Parathyroid adenoma (tissue), 2 donors: ENCODE data around the gene IGSF9.
A peak's percentile ranks its signal among the peaks of the same experiment; 100 is the strongest.

Experiments
- H2AFZ ChIP-seq: fragments of 300-600 bp; sonication (generic); one replicate; pipeline ENCODE4 v1.7.0; 2017; ENCODE audit warnings: antibody characterized with exemption, mild to moderate bottlenecking
- H3K27ac ChIP-seq: fragments of 300-600 bp; sonication (generic); one replicate; pipeline ENCODE4 v1.7.0; 2017
- H3K27me3 ChIP-seq: fragments of 300-600 bp; sonication (generic); one replicate; pipeline ENCODE4 v1.7.0; 2017; ENCODE audit warnings: low read length; ENCODE audit not compliant: control insufficient read depth, insufficient read depth
- H3K36me3 ChIP-seq: fragments of 300-600 bp; sonication (generic); one replicate; pipeline ENCODE4 v1.7.0; 2017; ENCODE audit warnings: low read length; ENCODE audit not compliant: control insufficient read depth, insufficient read depth
- H3K4me1 ChIP-seq: fragments of 300-600 bp; sonication (generic); one replicate; pipeline ENCODE4 v1.7.0; 2017; ENCODE audit warnings: control low read depth
- H3K4me2 ChIP-seq: fragments of 300-600 bp; sonication (generic); one replicate; pipeline ENCODE4 v1.7.0; 2017; ENCODE audit warnings: low read length
- H3K4me3 ChIP-seq: fragments of 300-600 bp; sonication (generic); one replicate; pipeline ENCODE4 v1.7.0; 2017; ENCODE audit warnings: low read depth, low read length
- H3K79me2 ChIP-seq: fragments of 300-600 bp; sonication (generic); one replicate; pipeline ENCODE4 v1.7.0; 2017; ENCODE audit warnings: control low read depth
- H3K9ac ChIP-seq: fragments of 300-600 bp; sonication (generic); one replicate; pipeline ENCODE4 v1.7.0; 2017; ENCODE audit warnings: mild to moderate bottlenecking
- H3K9me3 ChIP-seq: fragments of 300-600 bp; sonication (generic); one replicate; pipeline ENCODE4 v1.7.0; 2017; ENCODE audit warnings: low read length; ENCODE audit not compliant: control insufficient read depth
- CTCF ChIP-seq: fragments of 300-600 bp; sonication (generic); IDR thresholded peaks from one replicate; pipeline ENCODE4 v1.7.0; 2017; ENCODE audit warnings: antibody characterized with exemption, mild to moderate bottlenecking
- donor health status: primary hyperparathyroidism.

The IGSF9 gene

DNA sequence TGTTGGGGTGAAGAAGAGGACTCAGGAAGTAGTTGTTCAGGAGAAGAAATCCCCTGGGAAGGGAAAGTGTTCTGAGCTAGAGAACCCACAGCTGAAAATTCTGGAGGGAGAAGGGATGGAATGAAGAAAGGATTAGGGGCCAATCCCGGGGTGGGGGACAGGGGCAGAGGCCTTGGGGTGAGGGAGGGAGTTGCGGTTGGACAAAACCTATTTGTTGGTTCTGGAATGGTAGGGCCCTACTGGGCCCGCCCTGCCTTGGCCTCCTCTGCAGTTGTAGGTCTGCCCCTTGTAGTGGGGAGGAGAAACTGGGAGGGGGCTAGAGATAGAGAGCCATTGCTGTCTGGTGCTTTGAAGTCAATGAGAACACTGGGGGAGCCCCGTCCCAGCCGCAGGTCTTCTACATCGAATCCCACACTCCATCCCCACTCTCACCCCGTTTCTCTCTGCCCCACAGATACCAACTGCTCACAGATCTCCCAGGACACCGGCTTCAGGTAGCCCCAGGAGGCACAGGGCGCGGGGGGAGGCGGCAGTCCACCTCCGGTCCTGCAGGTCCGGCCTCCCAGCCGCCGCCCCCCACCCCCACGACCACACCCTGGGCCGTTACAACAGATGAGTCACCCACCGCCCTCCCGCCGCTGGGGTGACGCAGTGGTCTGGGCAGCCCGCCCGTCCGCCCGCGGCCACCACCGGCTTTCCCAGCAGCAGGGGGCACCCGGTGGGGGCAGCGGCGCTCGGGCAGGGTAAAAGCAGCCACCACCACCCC, 21.2 kb downstream of the IGSF9 start:
- Histone ChIP-seq H3K79me2 (no peaks in the 10 kb centered on the region), H3K4me3 (peak overlapping the region; percentile 85), H3K27ac (peak overlapping the region; percentile 84), H3K27me3 (no peaks in the 10 kb centered on the region), H3K4me1 (peaks cover 13% of the 10 kb centered on the region), H3K9ac (peak overlapping the region; percentile 76), H2AFZ (peak overlapping the region; percentile 80), H3K4me2 (peak overlapping the region; percentile 58), H3K36me3 (no peaks in the 10 kb centered on the region), H3K9me3 (no peaks in the 10 kb centered on the region)
- TF ChIP-seq CTCF = no peak

DNA sequence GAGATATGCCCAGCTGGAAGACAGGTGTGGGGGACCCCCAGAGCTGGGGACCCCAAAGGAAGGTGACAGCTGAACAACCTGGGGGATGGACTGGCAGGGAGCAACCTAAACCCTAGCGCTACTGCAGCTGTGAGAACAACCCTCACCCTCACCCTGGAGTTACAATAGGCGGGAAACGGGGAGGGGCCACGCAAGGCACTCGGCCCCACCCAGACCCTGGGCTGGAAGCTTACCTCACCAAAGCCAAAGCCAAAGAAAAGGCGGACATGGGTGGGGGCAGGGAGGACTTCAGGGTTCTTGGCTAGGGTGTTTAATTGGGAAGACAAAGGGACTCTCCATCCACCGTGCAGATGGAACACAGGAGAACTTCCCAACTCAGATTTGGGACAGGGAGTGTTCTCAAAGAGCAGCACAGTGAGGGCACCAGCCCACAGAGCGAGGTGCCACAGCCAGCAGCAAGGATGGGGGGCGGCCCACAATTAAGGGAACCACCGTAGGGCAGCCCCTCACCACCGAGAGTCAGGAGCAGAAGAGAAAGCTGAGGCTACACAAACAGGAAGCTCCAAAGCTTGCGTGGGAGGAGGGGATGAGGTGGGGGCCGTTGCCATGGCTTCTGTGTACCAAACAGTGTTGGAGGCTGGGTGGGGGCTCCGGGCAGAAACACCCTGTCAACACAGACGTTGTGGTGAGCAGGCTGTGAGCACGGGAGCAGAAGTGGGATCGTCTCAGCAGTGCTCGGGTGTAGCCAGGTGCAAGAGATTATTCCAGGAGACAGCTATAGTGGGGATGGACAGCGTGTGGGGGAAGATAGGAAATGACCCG, 22.0 kb downstream of the IGSF9 start:
- H3K27ac ChIP-seq = peak overlapping the region; percentile 84
- H3K36me3 ChIP-seq = no peaks in the 10 kb centered on the region
- H3K4me1 ChIP-seq = peaks cover 13% of the 10 kb centered on the region
- H3K27me3 ChIP-seq = no peaks in the 10 kb centered on the region
- H3K9me3 ChIP-seq = no peaks in the 10 kb centered on the region
- H3K9ac ChIP-seq = no peak overlapping the region
- no peaks in the 10 kb centered on the region for H3K79me2 ChIP-seq
- TF ChIP-seq CTCF = no peak
- no peak overlapping the region for H2AFZ ChIP-seq
- H3K4me3 ChIP-seq = peak overlapping the region; percentile 85
- peak overlapping the region; percentile 58 for H3K4me2 ChIP-seq

DNA sequence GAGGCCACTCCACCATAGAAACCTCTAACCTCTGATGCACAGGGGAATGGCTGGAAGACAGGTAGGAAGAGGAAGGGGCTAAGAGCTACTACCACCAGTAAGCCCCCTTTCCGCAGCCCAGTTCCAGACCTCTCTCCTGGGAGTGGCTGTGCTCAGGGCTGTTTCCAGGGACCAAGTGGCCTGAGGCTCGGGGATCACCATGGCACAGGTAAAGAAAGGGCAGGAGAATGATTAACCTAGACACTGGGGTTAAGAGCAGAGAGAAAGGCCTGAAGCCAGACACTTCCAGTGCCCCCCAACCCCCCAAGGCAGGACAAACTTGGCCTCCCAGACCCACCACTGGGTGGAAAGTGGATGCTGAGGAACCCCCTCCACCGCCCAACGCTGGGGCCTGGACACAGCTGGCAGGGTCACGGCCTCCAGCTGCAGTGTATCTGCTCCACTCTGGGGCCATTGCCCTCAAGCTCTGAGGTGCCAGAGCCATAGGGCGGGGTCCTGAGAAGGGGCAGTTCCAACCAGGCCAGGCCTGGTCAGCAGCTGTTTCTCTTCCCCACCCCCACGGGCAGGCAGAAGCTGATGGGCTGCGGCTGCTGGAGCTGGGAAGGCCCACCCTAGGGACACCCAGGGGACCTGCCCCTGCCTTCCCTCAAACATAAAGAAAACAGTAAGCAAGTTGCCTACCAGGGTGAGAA, 22.8 kb downstream of the IGSF9 start:
- Histone ChIP-seq H3K9me3 (no peaks in the 10 kb centered on the region), H3K4me3 (peak overlapping the region; percentile 85), H3K36me3 (no peaks in the 10 kb centered on the region), H3K4me2 (peak overlapping the region; percentile 52), H3K27me3 (no peaks in the 10 kb centered on the region), H2AFZ (no peak overlapping the region), H3K9ac (no peak overlapping the region), H3K4me1 (peaks cover 13% of the 10 kb centered on the region), H3K79me2 (no peaks in the 10 kb centered on the region), H3K27ac (peak overlapping the region; percentile 84)
- TF ChIP-seq CTCF = no peak

- Histone ChIP-seq H3K9me3 (no peaks in the 10 kb centered on the region), H3K79me2 (no peaks in the 10 kb centered on the region), H3K36me3 (no peaks in the 10 kb centered on the region), H3K27ac (peak overlapping the region; percentile 84), H3K27me3 (no peaks in the 10 kb centered on the region), H3K4me1 (peaks cover 13% of the 10 kb centered on the region), H3K4me2 (peak overlapping the region; percentile 52), H2AFZ (no peak overlapping the region), H3K9ac (no peak overlapping the region), H3K4me3 (peak overlapping the region; percentile 85)
- no peak for TF ChIP-seq CTCF
Measured at GRCh38 chr1:159921700-159922504, 23.5 kb downstream of the IGSF9 start.
